K562 (cell line): ENCODE data around the gene POGZ. TPM values are rescaled to one million over a fixed set of nuclear protein-coding genes. Genes with fewer than 3 reads are reported as not detected.

ENCODE experiments used
- ARID1B ChIP-seq: fragments of 450-650 bp; IDR thresholded peaks from 2 replicates; pipeline ENCODE4 v1.6.1; 2016; ENCODE audit warnings: antibody characterized with exemption, mild to moderate bottlenecking, inconsistent platforms
- ATF1 ChIP-seq, 2 experiments: fragments of 450-650 bp in 1 of 2; IDR thresholded peaks; 2 replicates each; pipeline ENCODE4 v1.6.1; 2016; ENCODE audit warnings: missing compliant biosample characterization in 1 of 2, missing genetic modification characterization in 1 of 2
- ATF7 ChIP-seq: fragments of 450-650 bp; IDR thresholded peaks from 2 replicates; pipeline ENCODE4 v1.7.1; 2014; ENCODE audit warnings: mild to moderate bottlenecking, moderate library complexity
- CBFA2T3 ChIP-seq: fragments of 450-650 bp; IDR thresholded peaks from 2 replicates; pipeline ENCODE4 v1.6.1; 2017
- DPF2 ChIP-seq: fragments of 450-650 bp; IDR thresholded peaks from 2 replicates; pipeline ENCODE4 v1.6.1; 2016
- EP300 ChIP-seq: IDR thresholded peaks from 2 replicates; pipeline ENCODE4 v1.6.1; 2012; ENCODE audit warnings: low read length, improper control_type of control experiment
- HDAC2 ChIP-seq: fragments of 450-650 bp; IDR thresholded peaks from 2 replicates; pipeline ENCODE4 v1.6.1; 2016; ENCODE audit warnings: mild to moderate bottlenecking
- IRF9 ChIP-seq: fragments of 450-650 bp; IDR thresholded peaks from 2 replicates; pipeline ENCODE4 v1.6.1; 2016; ENCODE audit warnings: missing biosample characterization, missing genetic modification characterization
- MAZ ChIP-seq, 2 experiments: fragments of 450-650 bp in 1 of 2; sonication (generic) in 1 of 2; formaldehyde crosslinking; IDR thresholded peaks in 1 of 2; conservative IDR thresholded peaks in 1 of 2; 2 replicates each; pipeline versions ENCODE4 v1.4.0 to v1.5.0; 2020; ENCODE audit warnings: mild to moderate bottlenecking in 1 of 2, missing genetic modification reagents in 1 of 2
- MLLT1 ChIP-seq, 2 experiments: fragments of 450-650 bp; IDR thresholded peaks; 2 replicates each; pipeline ENCODE4 v1.6.1; 2016
- MTA1 ChIP-seq: fragments of 450-650 bp; IDR thresholded peaks from 2 replicates; pipeline ENCODE4 v1.6.1; 2017; ENCODE audit warnings: borderline replicate concordance
- PBX2 ChIP-seq, 2 experiments: IDR thresholded peaks in 1 of 2; conservative IDR thresholded peaks in 1 of 2; 2 replicates each; pipeline ENCODE4 v1.6.1; 2016; ENCODE audit warnings: low read depth in 2 of 2, mild to moderate bottlenecking in 1 of 2, missing compliant biosample characterization in 1 of 2, missing genetic modification characterization in 1 of 2, moderate library complexity in 1 of 2
- SMARCE1 ChIP-seq: fragments of 450-650 bp; IDR thresholded peaks from 2 replicates; pipeline ENCODE4 v1.7.1; 2016; ENCODE audit warnings: mild to moderate bottlenecking
- SOX6 ChIP-seq: fragments of 450-650 bp; IDR thresholded peaks from 2 replicates; pipeline ENCODE4 v1.6.1; 2014; ENCODE audit warnings: mild to moderate bottlenecking
- SRF ChIP-seq, 2 experiments: fragments of 250-450, 450-650 bp in 1 of 2; sonication (Bioruptor Pico) in 1 of 2; sonication (generic) in 1 of 2; formaldehyde crosslinking; IDR thresholded peaks; 2 replicates each; pipeline versions ENCODE4 v1.5.0 to v1.5.1; 2020 to 2022; ENCODE audit warnings: mild to moderate bottlenecking in 1 of 2, missing genetic modification reagents in 1 of 2
- TCF3 ChIP-seq: sonication (generic); formaldehyde crosslinking; IDR thresholded peaks from 2 replicates; pipeline ENCODE4 v1.4.0; 2020; ENCODE audit warnings: mild to moderate bottlenecking, missing genetic modification reagents
- ZFP1 ChIP-seq: fragments of 450-650 bp; formaldehyde crosslinking; IDR thresholded peaks from 2 replicates; pipeline ENCODE4 v1.4.0; 2020; ENCODE audit warnings: mild to moderate bottlenecking, mixed read lengths
- ZNF395 ChIP-seq: fragments of 200-800 bp; sonication (Bioruptor generic); IDR thresholded peaks from 2 replicates; pipeline ENCODE4 v1.6.1; 2017; ENCODE audit warnings: missing genetic modification characterization, missing compliant biosample characterization
- ZNF766 ChIP-seq: fragments of 200-800 bp; sonication (Bioruptor generic); conservative IDR thresholded peaks from 2 replicates; pipeline ENCODE4 v1.6.1; 2016; ENCODE audit warnings: missing genetic modification characterization, missing compliant biosample characterization
- polyA plus RNA-seq, 8 experiments: library from polyadenylated mRNA; depleted of rRNA in 4 of 8; stranded (reverse) in 5 of 8; unstranded in 3 of 8; fragments of >200 nt; fragmentation: Nextera tagmentation in 2 of 8; fragmentation: Illumina TruSeq in 1 of 8; extraction: Ambion mirVana in 2 of 8; extraction: Trizol in 1 of 8; gene quantifications; 2 replicates each; pipeline versions ENCODE4 v1.2.1 to v1.2.3, GENCODE V29; 2011 to 2014; ENCODE audit warnings: inconsistent platforms in 1 of 8, missing spikeins in 1 of 8
- total RNA-seq, 7 experiments: library from RNA; depleted of rRNA in 6 of 7; stranded (reverse); fragments of >200 nt in 6 of 7; fragmentation: Illumina TruSeq in 2 of 7; extraction: Trizol in 2 of 7; gene quantifications; 2 replicates each; pipeline versions ENCODE4 v1.2.1 to v1.2.3, GENCODE V29; 2011 to 2021; ENCODE audit warnings: low replicate concordance in 1 of 7

Gene POGZ
- total and polyA plus RNA-seq, 9 of the 15 experiments (the other 6 are each of a cell fraction or from before 2014, with no cell fraction given) = 9.4 to 40.6 (median 21.6) TPM

GRCh38 chr1:151384584-151384983 is 74.7 kb downstream of the POGZ start (continued):
- TF ChIP-seq EP300 (0 out of 2 replicates have a peak, but pooled peaks have one; percentile 3), ZNF766 (CRISPR knock-in tag) (peak; percentile 65; the same call in 1 of the 2 replicates), DPF2 (peak; percentile 59; the same call in 1 of the 2 replicates), TCF3 (CRISPR knock-in tag) (peak; percentile 62; the same call in 1 of the 2 replicates), ARID1B (peak; percentile 75), SMARCE1 (no peak), ZFP1 (CRISPR knock-in tag) (no peak), SOX6 (peak; percentile 41; the same call in 1 of the 2 replicates), PBX2 (CRISPR knock-in tag; IDR thresholded peaks at IDR 0.05; ENCODE audit: low read depth) (peak; percentile 50; the same call in 1 of the 2 replicates), PBX2 (tag; conservative IDR thresholded peaks at IDR 0.05; ENCODE audit: low read depth) (peak; percentile 77), IRF9 (tag) (no peak), MLLT1 (IDR thresholded peaks at IDR 0.05) (no peak), MTA1 (peak; percentile 35; the same call in 1 of the 2 replicates), SRF (CRISPR knock-in tag; IDR thresholded peaks at IDR 0.05) (peak in 1 of 2 experiments; percentile 66; a peak in 1 of 4 replicates), HDAC2 (0 out of 2 replicates have a peak, but pooled peaks have one; percentile 21), ATF1 (CRISPR knock-in tag; IDR thresholded peaks at IDR 0.05) (no peak), ATF1 (tag; IDR thresholded peaks at IDR 0.05) (0 out of 2 replicates have a peak, but pooled peaks have one; percentile 20), MAZ (CRISPR knock-in tag; conservative IDR thresholded peaks at IDR 0.05 in 1 of 2, IDR thresholded peaks at IDR 0.05 in 1 of 2) (peak in 1 of 2 experiments; percentile 57; a peak in 2 of 4 replicates), ZNF395 (CRISPR knock-in tag) (no peak), ATF7 (0 out of 2 replicates have a peak, but pooled peaks have one; percentile 23), CBFA2T3 (peak; percentile 61)
